Smooth muscle cell (in vitro differentiated cells): Measurements from ENCODE around the gene SACM1L. TPM values are rescaled to one million over a fixed set of nuclear protein-coding genes. Genes with fewer than 3 reads are reported as not detected.

Experiments used
- DNase-seq: peaks from one replicate; lab custom pipeline; 2025; ENCODE audit not compliant: unreplicated experiment; lab: John Stamatoyannopoulos, UW
- H2AFZ ChIP-seq: fragments of 200-600 bp; sonication (generic); 2 replicates; pipeline ENCODE4 v1.6.0; 2016; ENCODE audit warnings: antibody characterized with exemption, low read depth, mild to moderate bottlenecking
- H3F3A ChIP-seq: fragments of 200-600 bp; sonication (generic); 2 replicates; pipeline ENCODE4 v1.6.0; 2017; ENCODE audit warnings: antibody characterized with exemption, low read depth
- H3K27ac ChIP-seq: fragments of 200-600 bp; sonication (generic); 2 replicates; pipeline ENCODE4 v1.5.1; 2016; ENCODE audit warnings: low read depth, mild to moderate bottlenecking
- H3K27me3 ChIP-seq: fragments of 200-600 bp; sonication (generic); 2 replicates; pipeline ENCODE4 v1.6.1; 2016; ENCODE audit warnings: low read depth, mild to moderate bottlenecking
- H3K36me3 ChIP-seq: fragments of 200-600 bp; sonication (generic); 2 replicates; pipeline ENCODE4 v1.5.1; 2016; ENCODE audit warnings: low read depth
- H3K4me1 ChIP-seq: fragments of 200-600 bp; sonication (generic); 2 replicates; pipeline ENCODE4 v1.5.1; 2016; ENCODE audit warnings: low read depth
- H3K4me2 ChIP-seq: fragments of 200-600 bp; sonication (generic); 2 replicates; pipeline ENCODE4 v1.6.0; 2016; ENCODE audit warnings: mild to moderate bottlenecking
- H3K4me3 ChIP-seq: fragments of 200-600 bp; sonication (generic); 2 replicates; pipeline ENCODE4 v1.5.1; 2016; ENCODE audit warnings: mild to moderate bottlenecking
- H3K79me2 ChIP-seq: fragments of 200-600 bp; sonication (generic); 2 replicates; pipeline ENCODE4 v1.6.0; 2016; ENCODE audit warnings: low read depth, mild to moderate bottlenecking
- H3K9ac ChIP-seq: fragments of 200-600 bp; sonication (generic); 2 replicates; pipeline ENCODE4 v1.6.0; 2016; ENCODE audit warnings: low read depth
- H3K9me3 ChIP-seq: fragments of 200-600 bp; sonication (generic); replicated peaks from 2 replicates; pipeline ENCODE4 v1.5.1; 2016; ENCODE audit warnings: low read depth
- H4K20me1 ChIP-seq: fragments of 200-600 bp; sonication (generic); 2 replicates; pipeline ENCODE4 v1.6.0; 2016; ENCODE audit warnings: low read depth
- WGBS: methylation state at CpG from one replicate; pipeline ENCODE4 v1.1.7; 2016; ENCODE audit warnings: low lambda C conversion rate; 5-methylcytosine and 5-hydroxymethylcytosine counted together
- polyA plus RNA-seq: library from polyadenylated mRNA; unstranded; fragments of >200 nt; fragmentation: Nextera tagmentation; extraction: Ambion mirVana; gene quantifications from 2 replicates; pipeline ENCODE4 v1.2.1, GENCODE V29; 2016
- total RNA-seq: library from RNA; depleted of rRNA; stranded (reverse); fragments of >200 nt; gene quantifications from 2 replicates; pipeline ENCODE4 v1.2.3, GENCODE V29; 2014
- TF ChIP-seq, protein P1 (sequence below): fragments of 200-600 bp; sonication (generic); IDR thresholded peaks from 2 replicates; pipeline ENCODE4 v1.5.1; 2017; ENCODE audit warnings: borderline replicate concordance, mild to moderate bottlenecking, antibody characterized with exemption; ENCODE audit not compliant: insufficient read depth, poor library complexity, severe bottlenecking

Gene SACM1L
- total and polyA plus RNA-seq, 2 experiments from 2014 or later, result 12.9 to 24.7 TPM

DNA sequence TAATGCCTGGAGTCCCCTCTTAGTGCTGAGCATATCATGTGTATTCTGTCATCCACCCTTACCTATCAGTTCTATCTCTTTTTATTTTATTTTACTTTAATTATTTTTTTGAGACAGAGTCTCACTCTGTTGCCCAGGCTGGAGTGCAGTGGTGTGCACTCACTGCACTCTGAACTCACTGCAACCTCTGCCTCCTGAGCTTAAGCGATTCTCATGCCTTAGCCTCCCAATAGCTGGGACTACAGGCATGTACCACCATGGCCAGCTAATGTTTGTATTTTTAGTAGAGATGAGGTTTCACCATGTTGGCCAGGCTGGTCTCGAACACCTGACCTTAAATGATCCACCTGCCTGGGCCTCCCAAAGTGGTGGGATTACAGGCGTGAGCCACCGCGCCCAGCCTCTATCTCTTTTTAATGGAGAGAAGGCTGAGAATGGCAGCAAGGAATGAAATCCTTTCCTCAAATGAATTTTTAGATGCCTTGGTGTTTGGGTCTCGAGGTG, 11.4 kb downstream of the SACM1L start:
- TF ChIP-seq, protein P1, sequence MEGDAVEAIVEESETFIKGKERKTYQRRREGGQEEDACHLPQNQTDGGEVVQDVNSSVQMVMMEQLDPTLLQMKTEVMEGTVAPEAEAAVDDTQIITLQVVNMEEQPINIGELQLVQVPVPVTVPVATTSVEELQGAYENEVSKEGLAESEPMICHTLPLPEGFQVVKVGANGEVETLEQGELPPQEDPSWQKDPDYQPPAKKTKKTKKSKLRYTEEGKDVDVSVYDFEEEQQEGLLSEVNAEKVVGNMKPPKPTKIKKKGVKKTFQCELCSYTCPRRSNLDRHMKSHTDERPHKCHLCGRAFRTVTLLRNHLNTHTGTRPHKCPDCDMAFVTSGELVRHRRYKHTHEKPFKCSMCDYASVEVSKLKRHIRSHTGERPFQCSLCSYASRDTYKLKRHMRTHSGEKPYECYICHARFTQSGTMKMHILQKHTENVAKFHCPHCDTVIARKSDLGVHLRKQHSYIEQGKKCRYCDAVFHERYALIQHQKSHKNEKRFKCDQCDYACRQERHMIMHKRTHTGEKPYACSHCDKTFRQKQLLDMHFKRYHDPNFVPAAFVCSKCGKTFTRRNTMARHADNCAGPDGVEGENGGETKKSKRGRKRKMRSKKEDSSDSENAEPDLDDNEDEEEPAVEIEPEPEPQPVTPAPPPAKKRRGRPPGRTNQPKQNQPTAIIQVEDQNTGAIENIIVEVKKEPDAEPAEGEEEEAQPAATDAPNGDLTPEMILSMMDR, result no peak
- Histone ChIP-seq H3K4me3 (no peak overlapping the region), H3K4me2 (no peak overlapping the region), H3K27me3 (no peaks in the 10 kb centered on the region), H3K79me2 (peaks cover 91% of the 10 kb centered on the region), H3K36me3 (no peaks in the 10 kb centered on the region), H3K4me1 (no peaks in the 10 kb centered on the region), H4K20me1 (peaks cover 98% of the 10 kb centered on the region), H3K9ac (no peak overlapping the region), H3F3A (no peaks in the 10 kb centered on the region), H3K27ac (no peak overlapping the region), H3K9me3 (no peaks in the 10 kb centered on the region), H2AFZ (no peak overlapping the region)
- DNase-seq, result no peak
- WGBS, result 92% methylated on average over 6 of the region's 6 CpGs

DNA sequence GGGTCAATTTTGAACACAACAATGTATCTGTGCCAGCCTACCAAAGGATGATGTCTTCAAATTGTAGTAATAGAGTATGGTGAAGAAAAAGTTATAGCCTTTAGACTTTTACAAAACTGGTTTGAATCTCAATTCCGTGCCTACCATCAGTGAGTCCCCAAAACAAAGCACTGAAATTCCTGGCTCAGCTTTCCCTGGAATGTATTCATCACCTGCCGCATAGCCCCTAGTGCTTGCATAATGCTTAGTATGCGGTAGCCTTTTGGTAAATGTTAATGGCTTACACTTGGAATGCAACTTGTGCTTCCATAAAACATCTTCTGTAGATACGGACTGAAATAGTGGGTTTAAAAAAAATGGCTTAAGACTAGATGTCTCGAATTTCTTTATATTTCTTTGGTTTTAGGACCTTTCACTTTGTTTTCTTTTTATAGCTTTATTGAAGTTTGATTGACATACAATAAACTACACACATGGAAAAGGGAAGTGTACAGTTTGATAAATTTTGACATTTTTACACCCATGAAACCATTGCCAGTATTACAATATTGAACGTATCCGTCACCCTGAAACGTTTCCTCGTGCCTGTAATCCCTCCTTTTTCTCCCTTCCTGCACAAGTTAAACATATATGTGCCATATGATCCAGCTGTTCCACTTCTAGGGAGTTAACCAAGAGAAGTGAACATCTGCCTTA, 12.1 kb downstream of the SACM1L start:
- H3K27ac ChIP-seq, result no peak overlapping the region
- no peak overlapping the region for H3K4me2 ChIP-seq
- WGBS, result 64% methylated on average over 9 of the region's 9 CpGs
- no peak for DNase-seq
- H3F3A ChIP-seq, result no peaks in the 10 kb centered on the region
- no peaks in the 10 kb centered on the region for H3K36me3 ChIP-seq
- H3K9ac ChIP-seq, result no peak overlapping the region
- H3K4me3 ChIP-seq, result no peak overlapping the region
- no peaks in the 10 kb centered on the region for H3K9me3 ChIP-seq
- H3K79me2 ChIP-seq, result peaks cover 84% of the 10 kb centered on the region
- H4K20me1 ChIP-seq, result peaks cover 98% of the 10 kb centered on the region
- no peak overlapping the region for H2AFZ ChIP-seq
- TF ChIP-seq, protein P1, result no peak
- H3K27me3 ChIP-seq, result no peaks in the 10 kb centered on the region
- H3K4me1 ChIP-seq, result no peaks in the 10 kb centered on the region

DNA sequence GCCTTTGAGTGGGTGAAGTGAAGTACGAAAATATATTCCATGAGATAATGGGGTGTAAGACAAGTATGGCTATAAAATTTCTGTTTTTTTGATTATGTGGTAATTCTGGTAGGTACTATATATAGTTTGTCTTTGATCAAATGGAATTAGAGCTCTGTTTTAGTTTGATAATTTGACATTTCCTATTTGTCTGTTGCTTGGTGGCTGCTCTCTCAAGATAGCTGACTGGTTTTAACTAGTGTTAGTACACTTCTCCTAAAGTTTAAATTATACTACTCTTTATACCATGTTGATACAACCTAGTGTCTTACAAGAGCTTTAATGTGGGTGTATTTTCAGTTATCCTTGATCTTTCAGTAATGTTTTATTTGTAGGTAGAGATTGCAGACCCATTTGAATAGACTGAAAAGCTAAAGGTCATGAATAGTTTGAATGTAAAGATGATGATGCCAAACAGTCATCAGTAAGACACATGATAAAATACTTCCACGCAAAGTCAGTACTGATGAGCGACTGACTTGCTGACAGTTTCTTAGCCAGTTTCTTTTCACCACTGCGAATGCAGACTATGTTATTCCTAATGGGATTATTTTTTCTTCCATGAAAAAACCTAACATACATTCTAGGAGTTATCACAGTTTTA, 15.2 kb downstream of the SACM1L start:
- H3K36me3 ChIP-seq, result peaks cover 10% of the 10 kb centered on the region
- no peaks in the 10 kb centered on the region for H3F3A ChIP-seq
- 90% methylated on average over 4 of the region's 4 CpGs for WGBS
- TF ChIP-seq, protein P1, result no peak
- no peak overlapping the region for H3K4me2 ChIP-seq
- DNase-seq, result no peak
- no peak overlapping the region for H2AFZ ChIP-seq
- no peak overlapping the region for H3K27ac ChIP-seq
- H4K20me1 ChIP-seq, result peaks cover 80% of the 10 kb centered on the region
- no peaks in the 10 kb centered on the region for H3K27me3 ChIP-seq
- H3K4me1 ChIP-seq, result no peaks in the 10 kb centered on the region
- no peak overlapping the region for H3K4me3 ChIP-seq
- peaks cover 55% of the 10 kb centered on the region for H3K79me2 ChIP-seq
- no peaks in the 10 kb centered on the region for H3K9me3 ChIP-seq
- H3K9ac ChIP-seq, result no peak overlapping the region
